H1 (cell line): ENCODE results near the gene CPED1. TPM values are rescaled to one million over a fixed set of nuclear protein-coding genes. Genes with fewer than 3 reads are reported as not detected.

Experiments
- CHD2 ChIP-seq: IDR thresholded peaks from 2 replicates; pipeline ENCODE4 v1.6.1; 2012; ENCODE audit warnings: low read length, improper control_type of control experiment
- CTBP2 ChIP-seq: IDR thresholded peaks from 2 replicates; pipeline ENCODE4 v1.7.0; 2011; ENCODE audit warnings: borderline replicate concordance, mild to moderate bottlenecking, moderate library complexity, mixed read lengths, low read length; ENCODE audit not compliant: insufficient read depth, insufficient read length
- FOSL1 ChIP-seq: IDR thresholded peaks from 2 replicates; pipeline ENCODE4 v1.6.1; 2011; ENCODE audit warnings: mild to moderate bottlenecking, low read depth, low read length, moderate library complexity; ENCODE audit not compliant: insufficient read depth
- HDAC2 ChIP-seq, 2 experiments: fragments of 300-600 bp in 1 of 2; sonication (generic) in 1 of 2; IDR thresholded peaks; 2 replicates each; pipeline ENCODE4 v1.6.1; 2011 to 2012; ENCODE audit warnings: low read depth in 2 of 2, low read length in 2 of 2, mild to moderate bottlenecking in 2 of 2, moderate library complexity in 2 of 2, borderline replicate concordance in 1 of 2, inconsistent platforms in 1 of 2
- MAX ChIP-seq: IDR thresholded peaks from 2 replicates; pipeline ENCODE4 v1.6.1; 2012; ENCODE audit warnings: inconsistent platforms
- POLR2A ChIP-seq, 2 experiments: IDR thresholded peaks; 1 replicate in 1 of 2; 2 replicates in 1 of 2; pipeline ENCODE4 v1.6.1; 2011; ENCODE audit warnings: low read depth in 2 of 2, low read length in 2 of 2, mild to moderate bottlenecking in 2 of 2; ENCODE audit errors: control extremely low read depth in 1 of 2
- SP2 ChIP-seq: IDR thresholded peaks from 2 replicates; pipeline ENCODE4 v1.6.1; 2012; ENCODE audit warnings: mild to moderate bottlenecking, low read length, inconsistent platforms
- TBP ChIP-seq: IDR thresholded peaks from 2 replicates; pipeline ENCODE4 v1.6.1; 2011; ENCODE audit warnings: low read depth, low read length, improper control_type of control experiment
- polyA plus RNA-seq, 7 experiments: library from polyadenylated mRNA; depleted of rRNA in 3 of 7; stranded (reverse) in 5 of 7; unstranded in 2 of 7; fragments of >200 nt in 5 of 7; fragments of 200-250 nt in 2 of 7; gene quantifications; 1 replicate in 5 of 7; 2 replicates in 1 of 7; 4 replicates in 1 of 7; pipeline versions ENCODE4 v1.2.1 to v1.2.3, GENCODE V29; 2011 to 2013; ENCODE audit warnings: missing spikeins in 2 of 7, mixed read lengths in 2 of 7
- total RNA-seq: library from RNA; stranded (reverse); fragmentation: NEBNext Ultra II Directional; extraction: Animal tissue kit (Norgen Biotek cat#: 25700); gene quantifications from 2 replicates; pipeline ENCODE4 v1.2.1, GENCODE V29; 2021

CPED1 gene
- total and polyA plus RNA-seq, 2 of the 8 experiments (the other 6 are each of a cell fraction or from before 2014, with no cell fraction given), result 0.08 to 0.39 TPM

- no peak for TF ChIP-seq HDAC2 (IDR thresholded peaks at IDR 0.05; ENCODE audit: borderline replicate concordance in 1 of 2, low read depth in 2 of 2, low read length in 2 of 2)
- TF ChIP-seq CTBP2, result no peak
- TF ChIP-seq FOSL1, result no peak
- no peak for TF ChIP-seq POLR2A (IDR thresholded peaks at IDR 0.05; ENCODE audit: control extremely low read depth in 1 of 2, low read depth in 2 of 2, low read length in 2 of 2)
- no peak for TF ChIP-seq CHD2
- no peak for TF ChIP-seq SP2
- TF ChIP-seq MAX, result no peak
- TF ChIP-seq TBP, result no peak
- TF ChIP-seq, all 59 proteins: peak for 0
These were observed 4.1 kb upstream of the CPED1 start (continued) for GRCh38 chr7:120984406-120984805.
